Measurements from ENCODE around the gene EFNA5.

Gene EFNA5

DNA sequence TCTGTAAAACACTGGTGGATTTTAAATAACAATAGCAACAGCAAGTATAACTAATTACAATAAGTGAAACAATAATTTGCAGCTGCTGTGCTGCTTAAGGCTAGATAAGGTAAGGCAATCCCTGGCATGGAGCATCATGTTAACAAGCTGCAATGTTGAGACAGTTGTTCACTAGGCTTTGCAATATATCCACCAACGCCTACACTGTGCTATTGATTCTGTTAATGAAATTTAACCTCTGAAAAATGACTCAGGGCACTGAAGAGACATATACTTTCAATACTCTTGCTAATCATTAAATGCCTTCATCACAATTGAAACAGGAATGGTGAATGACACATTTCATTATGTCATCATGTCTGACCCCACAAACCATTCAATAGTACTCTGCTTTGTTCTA lies 255.0 kb downstream of the EFNA5 start:
- no peak overlapping the region for H2AFZ ChIP-seq (ENCODE audit: low read depth, low read length)

DNA sequence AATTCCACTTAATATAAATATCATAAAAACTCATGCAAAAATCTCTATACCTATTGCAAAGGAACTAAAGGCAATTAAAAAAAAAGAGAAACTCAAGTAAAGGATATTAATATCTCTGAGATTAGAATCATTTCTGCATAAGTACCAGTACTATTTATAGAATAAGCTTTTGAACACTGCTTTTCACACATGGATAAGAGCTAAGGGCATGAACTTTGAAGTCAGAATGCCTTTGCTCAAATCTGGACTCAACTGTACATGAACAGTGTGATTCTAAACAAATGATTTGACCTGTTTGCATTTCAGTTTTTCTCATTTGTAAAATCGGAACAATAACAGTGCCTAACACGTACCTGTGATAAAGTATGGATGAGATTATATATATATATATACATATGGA lies 255.9 kb downstream of the EFNA5 start:
- no peak overlapping the region for H3K4me3 ChIP-seq (ENCODE audit: low read depth in 1 of 2, low read length in 2 of 2)
- H3K4me1 ChIP-seq (ENCODE audit: insufficient read depth, low read length) = no peaks in the 10 kb centered on the region
- no peaks in the 10 kb centered on the region for H3K27me3 ChIP-seq (ENCODE audit: insufficient read depth, low read length, poor library complexity)
- no peaks in the 10 kb centered on the region for H3K9me3 ChIP-seq (ENCODE audit: insufficient read depth, low read length, severe bottlenecking)
- H3K9ac ChIP-seq (ENCODE audit: low read depth, low read length) = no peak overlapping the region
- no peak overlapping the region for H3K27ac ChIP-seq (ENCODE audit: low read length)
- H3K4me2 ChIP-seq (ENCODE audit: insufficient read depth, low read length) = no peak overlapping the region
- H2AFZ ChIP-seq (ENCODE audit: low read depth, low read length) = no peak overlapping the region
- ATAC-seq (ENCODE audit: insufficient read depth, low read depth) = no peak
- H3K36me3 ChIP-seq (ENCODE audit: insufficient read depth, low read length) = no peaks in the 10 kb centered on the region
- no peak for DNase-seq
- no peaks in the 10 kb centered on the region for H3K79me2 ChIP-seq (ENCODE audit: insufficient read depth, low read length)
- no peak for TF ChIP-seq EZH2 (IDR thresholded peaks at IDR 0.05; ENCODE audit: borderline replicate concordance, low read depth, low read length, severe bottlenecking)
- TF ChIP-seq, protein P1, sequence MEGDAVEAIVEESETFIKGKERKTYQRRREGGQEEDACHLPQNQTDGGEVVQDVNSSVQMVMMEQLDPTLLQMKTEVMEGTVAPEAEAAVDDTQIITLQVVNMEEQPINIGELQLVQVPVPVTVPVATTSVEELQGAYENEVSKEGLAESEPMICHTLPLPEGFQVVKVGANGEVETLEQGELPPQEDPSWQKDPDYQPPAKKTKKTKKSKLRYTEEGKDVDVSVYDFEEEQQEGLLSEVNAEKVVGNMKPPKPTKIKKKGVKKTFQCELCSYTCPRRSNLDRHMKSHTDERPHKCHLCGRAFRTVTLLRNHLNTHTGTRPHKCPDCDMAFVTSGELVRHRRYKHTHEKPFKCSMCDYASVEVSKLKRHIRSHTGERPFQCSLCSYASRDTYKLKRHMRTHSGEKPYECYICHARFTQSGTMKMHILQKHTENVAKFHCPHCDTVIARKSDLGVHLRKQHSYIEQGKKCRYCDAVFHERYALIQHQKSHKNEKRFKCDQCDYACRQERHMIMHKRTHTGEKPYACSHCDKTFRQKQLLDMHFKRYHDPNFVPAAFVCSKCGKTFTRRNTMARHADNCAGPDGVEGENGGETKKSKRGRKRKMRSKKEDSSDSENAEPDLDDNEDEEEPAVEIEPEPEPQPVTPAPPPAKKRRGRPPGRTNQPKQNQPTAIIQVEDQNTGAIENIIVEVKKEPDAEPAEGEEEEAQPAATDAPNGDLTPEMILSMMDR (IDR thresholded peaks at IDR 0.05; ENCODE audit: borderline replicate concordance, extremely low read depth, low read length, poor library complexity, severe bottlenecking) = no peak
- H4K20me1 ChIP-seq (ENCODE audit: insufficient read depth, low read length) = no peaks in the 10 kb centered on the region

More for the DNA sequence above, 255.0 kb downstream of the EFNA5 start:
- ATAC-seq (ENCODE audit: insufficient read depth, low read depth) (no peak), DNase-seq (no peak)
- Histone ChIP-seq H3K36me3 (ENCODE audit: insufficient read depth, low read length) (no peaks in the 10 kb centered on the region), H3K4me3 (ENCODE audit: low read depth in 1 of 2, low read length in 2 of 2) (no peak overlapping the region), H3K9ac (ENCODE audit: low read depth, low read length) (no peak overlapping the region), H3K4me1 (ENCODE audit: insufficient read depth, low read length) (no peaks in the 10 kb centered on the region), H3K79me2 (ENCODE audit: insufficient read depth, low read length) (no peaks in the 10 kb centered on the region), H3K27me3 (ENCODE audit: insufficient read depth, low read length, poor library complexity) (no peaks in the 10 kb centered on the region), H4K20me1 (ENCODE audit: insufficient read depth, low read length) (no peaks in the 10 kb centered on the region), H3K27ac (ENCODE audit: low read length) (no peak overlapping the region), H3K9me3 (ENCODE audit: insufficient read depth, low read length, severe bottlenecking) (no peaks in the 10 kb centered on the region), H3K4me2 (ENCODE audit: insufficient read depth, low read length) (no peak overlapping the region)
- TF ChIP-seq EZH2 (IDR thresholded peaks at IDR 0.05; ENCODE audit: borderline replicate concordance, low read depth, low read length, severe bottlenecking) = no peak
- TF ChIP-seq, protein P1 (IDR thresholded peaks at IDR 0.05; ENCODE audit: borderline replicate concordance, extremely low read depth, low read length, poor library complexity, severe bottlenecking) = no peak

DNA sequence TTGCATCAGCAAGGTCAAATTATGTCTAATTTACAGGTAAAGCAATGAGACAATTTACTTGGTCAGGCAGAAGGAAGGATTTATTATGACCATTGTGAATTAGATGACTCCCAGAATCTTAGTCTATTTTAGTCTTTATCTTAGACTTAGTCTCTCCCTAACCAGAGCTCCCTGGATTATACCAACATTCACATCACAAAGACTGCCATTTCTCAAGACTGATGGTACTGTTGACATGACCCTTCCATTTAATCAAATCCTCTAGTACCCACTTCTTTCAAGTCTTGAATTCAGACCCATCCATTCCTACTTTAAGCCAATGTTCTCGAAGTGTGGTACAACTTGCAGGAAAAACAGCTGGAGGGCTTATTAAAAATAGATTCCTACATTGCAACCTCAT lies 257.0 kb downstream of the EFNA5 start:
- Histone ChIP-seq H3K4me3 (ENCODE audit: low read depth in 1 of 2, low read length in 2 of 2) (no peak overlapping the region), H2AFZ (ENCODE audit: low read depth, low read length) (no peak overlapping the region), H3K27me3 (ENCODE audit: insufficient read depth, low read length, poor library complexity) (no peaks in the 10 kb centered on the region), H3K9ac (ENCODE audit: low read depth, low read length) (no peak overlapping the region), H3K4me2 (ENCODE audit: insufficient read depth, low read length) (no peak overlapping the region), H3K9me3 (ENCODE audit: insufficient read depth, low read length, severe bottlenecking) (no peaks in the 10 kb centered on the region), H3K79me2 (ENCODE audit: insufficient read depth, low read length) (no peaks in the 10 kb centered on the region), H3K27ac (ENCODE audit: low read length) (no peak overlapping the region), H4K20me1 (ENCODE audit: insufficient read depth, low read length) (no peaks in the 10 kb centered on the region), H3K36me3 (ENCODE audit: insufficient read depth, low read length) (no peaks in the 10 kb centered on the region), H3K4me1 (ENCODE audit: insufficient read depth, low read length) (no peaks in the 10 kb centered on the region)
- ATAC-seq (ENCODE audit: insufficient read depth, low read depth) (no peak), DNase-seq (no peak)
- TF ChIP-seq EZH2 (IDR thresholded peaks at IDR 0.05; ENCODE audit: borderline replicate concordance, low read depth, low read length, severe bottlenecking) = no peak
- TF ChIP-seq, protein P1 (IDR thresholded peaks at IDR 0.05; ENCODE audit: borderline replicate concordance, extremely low read depth, low read length, poor library complexity, severe bottlenecking) = no peak

DNA sequence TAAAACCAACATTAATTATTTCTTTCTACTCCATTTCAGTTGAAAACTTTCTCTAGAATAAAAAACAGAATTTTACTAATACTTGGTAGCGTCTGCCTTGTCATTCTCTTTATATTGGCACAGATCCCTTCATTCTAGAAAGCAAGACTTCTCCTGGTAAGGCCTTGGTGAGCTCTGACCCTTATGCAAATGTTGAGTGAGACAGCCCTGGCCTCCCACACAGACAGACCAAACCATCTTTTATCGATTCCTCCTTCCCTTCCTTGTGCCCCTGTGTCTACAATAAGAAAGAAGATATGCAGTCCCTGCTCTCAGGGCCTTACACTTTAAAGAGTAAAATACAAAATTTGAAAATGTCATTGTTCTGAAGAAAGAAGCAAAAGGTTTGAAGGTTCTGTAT lies 262.2 kb downstream of the EFNA5 start:
- H3K79me2 ChIP-seq (ENCODE audit: insufficient read depth, low read length) = no peaks in the 10 kb centered on the region

More for the DNA sequence above, 262.2 kb downstream of the EFNA5 start:
- no peak overlapping the region for H3K4me2 ChIP-seq (ENCODE audit: insufficient read depth, low read length)
- no peaks in the 10 kb centered on the region for H4K20me1 ChIP-seq (ENCODE audit: insufficient read depth, low read length)
- H2AFZ ChIP-seq (ENCODE audit: low read depth, low read length) = no peak overlapping the region
- H3K27me3 ChIP-seq (ENCODE audit: insufficient read depth, low read length, poor library complexity) = no peaks in the 10 kb centered on the region
- no peak overlapping the region for H3K9ac ChIP-seq (ENCODE audit: low read depth, low read length)
- H3K4me3 ChIP-seq (ENCODE audit: low read depth in 1 of 2, low read length in 2 of 2) = no peak overlapping the region
- no peaks in the 10 kb centered on the region for H3K36me3 ChIP-seq (ENCODE audit: insufficient read depth, low read length)
- TF ChIP-seq EZH2 (IDR thresholded peaks at IDR 0.05; ENCODE audit: borderline replicate concordance, low read depth, low read length, severe bottlenecking) = no peak
- TF ChIP-seq, protein P1 (IDR thresholded peaks at IDR 0.05; ENCODE audit: borderline replicate concordance, extremely low read depth, low read length, poor library complexity, severe bottlenecking) = no peak
- no peaks in the 10 kb centered on the region for H3K4me1 ChIP-seq (ENCODE audit: insufficient read depth, low read length)
- H3K27ac ChIP-seq (ENCODE audit: low read length) = no peak overlapping the region
- no peaks in the 10 kb centered on the region for H3K9me3 ChIP-seq (ENCODE audit: insufficient read depth, low read length, severe bottlenecking)
- DNase-seq (no peak), ATAC-seq (ENCODE audit: insufficient read depth, low read depth) (no peak)

Data from DND-41 (cell line).